Esophagus muscularis mucosa (tissue), 4 donors: ENCODE results near the gene SOST. TPM values are rescaled to one million over a fixed set of nuclear protein-coding genes. Genes with fewer than 3 reads are reported as not detected.
"Not testable (repeated sequence)": the region's sequence is repeated elsewhere in the genome, so short reads cannot be mapped to it uniquely, and the experiment has no call there.

Source experiments
- DNase-seq: peaks from one replicate; pipeline ENCODE4 v3.0.0-alpha.2; 2017; ENCODE audit errors: extremely low spot score
- H3K27ac ChIP-seq, 4 donors: fragments of 200-600 bp; sonication (generic); replicated peaks in 1 of 4; 1 replicate in 3 of 4; 2 replicates in 1 of 4; pipeline ENCODE4 v1.5.1; 2016 to 2019; ENCODE audit warnings: mild to moderate bottlenecking in 1 of 4
- H3K27me3 ChIP-seq, 4 donors: fragments of 200-600 bp; sonication (generic); one replicate each; pipeline versions ENCODE4 v1.5.1 to v1.6.0; 2016 to 2019
- H3K36me3 ChIP-seq, 4 donors: fragments of 200-600 bp; sonication (generic); one replicate each; pipeline ENCODE4 v1.5.1; 2016 to 2019
- H3K4me1 ChIP-seq, 4 donors: fragments of 200-600 bp; sonication (generic); one replicate each; pipeline ENCODE4 v1.5.1; 2016 to 2019
- H3K4me3 ChIP-seq, 4 donors: fragments of 200-600 bp; sonication (generic); 1 replicate in 2 of 4; 2 replicates in 2 of 4; pipeline ENCODE4 v1.5.1; 2016 to 2019; ENCODE audit warnings: mild to moderate bottlenecking in 4 of 4, moderate library complexity in 1 of 4
- H3K9me3 ChIP-seq, 4 donors: fragments of 200-600 bp; sonication (generic); 1 replicate in 3 of 4; 2 replicates in 1 of 4; pipeline ENCODE4 v1.5.1; 2016 to 2019
- CTCF ChIP-seq, 3 experiments: fragments of 200-600 bp in 2 of 3; fragments of 450-650 bp in 1 of 3; sonication (generic) in 2 of 3; IDR thresholded peaks; one replicate each; pipeline ENCODE4 v1.5.1; 2017 to 2019; ENCODE audit warnings: antibody characterized with exemption in 3 of 3, mild to moderate bottlenecking in 2 of 3, moderate library complexity in 1 of 3
- EP300 ChIP-seq: sonication (generic); formaldehyde crosslinking; IDR thresholded peaks from one replicate; pipeline ENCODE4 v1.6.1; 2017; ENCODE audit warnings: antibody characterized with exemption
- POLR2A ChIP-seq: fragments of 450-650 bp; IDR thresholded peaks from one replicate; pipeline ENCODE4 v1.6.1; 2017; ENCODE audit warnings: antibody characterized with exemption, moderate library complexity, mild to moderate bottlenecking, low read depth
- POLR2AphosphoS5 ChIP-seq, 2 donors: sonication (generic); formaldehyde crosslinking; IDR thresholded peaks; one replicate each; pipeline ENCODE4 v1.6.1; 2017; ENCODE audit warnings: antibody characterized with exemption in 2 of 2
- WGBS: methylation state at CpG from one replicate; pipeline ENCODE4 v1.1.5; 2018; 5-methylcytosine and 5-hydroxymethylcytosine counted together
- intact Hi-C: fragments of 100-400 bp; cut with DNase I; formaldehyde crosslinking; loops from one replicate; pipeline ENCODE4 v1.15.1; 2023
- total RNA-seq, 4 donors: library from RNA; depleted of rRNA; stranded (reverse); fragments of >200 nt; gene quantifications; one replicate each; pipeline versions ENCODE4 v1.1.0 to v1.2.1, GENCODE V29; 2016

Gene SOST
- total RNA-seq, 4 donors from 2014 or later, result not detected

GRCh38 chr17:43800736-43801135, 42.1 kb upstream of the SOST start:
- intact Hi-C loops, result no loop called here
- DNase-seq, result no peak
- no peak overlapping the region for H3K4me3 ChIP-seq
- H3K4me1 ChIP-seq, result no peaks in the 10 kb centered on the region
- TF ChIP-seq POLR2A (no peak), CTCF (IDR thresholded peaks at IDR 0.05) (no peak), EP300 (no peak), POLR2AphosphoS5 (IDR thresholded peaks at IDR 0.05) (no peak)
- no peaks in the 10 kb centered on the region for H3K9me3 ChIP-seq
- H3K27ac ChIP-seq, result no peak overlapping the region
- 89% methylated on average over 3 of the region's 3 CpGs for WGBS
- peaks cover 0 to 39% (median 23%) of the 10 kb centered on the region in 4 donors for H3K36me3 ChIP-seq
- H3K27me3 ChIP-seq, result peaks cover 0 to 6% (median 0%) of the 10 kb centered on the region in 4 donors

- peaks cover 0 to 33% (median 23%) of the 10 kb centered on the region in 4 donors for H3K36me3 ChIP-seq
- H3K27me3 ChIP-seq, result peaks cover 0 to 6% (median 0%) of the 10 kb centered on the region in 4 donors
- no peaks in the 10 kb centered on the region for H3K9me3 ChIP-seq
- no peak overlapping the region for H3K27ac ChIP-seq
- no peaks in the 10 kb centered on the region for H3K4me1 ChIP-seq
- 75% methylated on average over 2 of the region's 2 CpGs for WGBS
- DNase-seq, result no peak
- TF ChIP-seq POLR2AphosphoS5 (IDR thresholded peaks at IDR 0.05), result no peak
- TF ChIP-seq EP300, result no peak
- TF ChIP-seq CTCF (IDR thresholded peaks at IDR 0.05), result no peak
- no peak for TF ChIP-seq POLR2A
- H3K4me3 ChIP-seq, result no peak overlapping the region
- intact Hi-C loops, result no loop called here
Measured at GRCh38 chr17:43799047-43799446, 40.5 kb upstream of the SOST start.

- H3K27ac ChIP-seq, H3K9me3 ChIP-seq, H3K4me1 ChIP-seq, DNase-seq, H3K27me3 ChIP-seq, intact Hi-C loops, H3K4me3 ChIP-seq: not testable (repeated sequence)
- H3K36me3 ChIP-seq, result peaks cover 0 to 24% (median 16%) of the 10 kb centered on the region in 4 donors
- 86% methylated on average over 4 of the region's 9 CpGs for WGBS
Measured at GRCh38 chr17:43798024-43798423, 39.4 kb upstream of the SOST start.

- H3K27ac ChIP-seq, H3K9me3 ChIP-seq, H3K4me3 ChIP-seq, DNase-seq, H3K36me3 ChIP-seq, H3K4me1 ChIP-seq, H3K27me3 ChIP-seq, intact Hi-C loops: not testable (repeated sequence)
- WGBS, result 79% methylated on average over 4 of the region's 4 CpGs
Measured at GRCh38 chr17:43792668-43793067, 34.1 kb upstream of the SOST start.

- no peak for DNase-seq
- intact Hi-C loops, result no loop called here
- no peak for TF ChIP-seq CTCF (IDR thresholded peaks at IDR 0.05)
- no peak for TF ChIP-seq EP300
- TF ChIP-seq POLR2AphosphoS5 (IDR thresholded peaks at IDR 0.05), result no peak
- no peak for TF ChIP-seq POLR2A
- Histone ChIP-seq H3K27ac (no peak overlapping the region), H3K9me3 (no peaks in the 10 kb centered on the region), H3K36me3 (no peaks in the 10 kb centered on the region), H3K4me1 (no peaks in the 10 kb centered on the region), H3K27me3 (no peaks in the 10 kb centered on the region), H3K4me3 (no peak overlapping the region)
- 11% methylated on average over 3 of the region's 3 CpGs for WGBS
Measured at GRCh38 chr17:43791589-43791988, 33.0 kb upstream of the SOST start.

GRCh38 chr17:43790311-43790940, 31.8 kb upstream of the SOST start:
- 88% methylated on average over 8 of the region's 14 CpGs for WGBS
- H3K4me1 ChIP-seq, result no peaks in the 10 kb centered on the region
- H3K27me3 ChIP-seq, result no peaks in the 10 kb centered on the region
- intact Hi-C loops, result no loop called here
- H3K9me3 ChIP-seq, result no peaks in the 10 kb centered on the region
- TF ChIP-seq CTCF (IDR thresholded peaks at IDR 0.05), result no peak
- no peak for TF ChIP-seq EP300
- no peak for TF ChIP-seq POLR2AphosphoS5 (IDR thresholded peaks at IDR 0.05)
- no peak for TF ChIP-seq POLR2A
- H3K36me3 ChIP-seq, result no peaks in the 10 kb centered on the region
- no peak overlapping the region for H3K27ac ChIP-seq
- no peak for DNase-seq
- H3K4me3 ChIP-seq, result no peak overlapping the region
